Astrocyte (in vitro differentiated cells and primary cell): ENCODE data around the gene KIF1A. TPM values are rescaled to one million over a fixed set of nuclear protein-coding genes. Genes with fewer than 3 reads are reported as not detected.

Experiments used
- DNase-seq: peaks from one replicate; pipeline ENCODE4 v3.0.0-alpha.2; 2010; ENCODE audit warnings: low read depth
- FAIRE-seq: peaks from 2 replicates; lab custom pipeline; 2011; peaks lifted over from hg19 to GRCh38; lab: Jason Lieb, UNC
- H2AFZ ChIP-seq: 2 replicates; pipeline ENCODE4 v1.6.0; 2012; ENCODE audit warnings: low read depth, low read length, inconsistent platforms
- H3K27ac ChIP-seq: 2 replicates; pipeline ENCODE4 v1.5.1; 2011; ENCODE audit warnings: low read depth, low read length, inconsistent platforms
- H3K27me3 ChIP-seq: 2 replicates; pipeline ENCODE4 v1.6.0; 2011; ENCODE audit warnings: low read length, inconsistent platforms; ENCODE audit not compliant: insufficient read depth
- H3K36me3 ChIP-seq: 2 replicates; pipeline ENCODE4 v1.5.1; 2011; ENCODE audit warnings: low read length, inconsistent platforms; ENCODE audit not compliant: insufficient read depth
- H3K4me1 ChIP-seq: 2 replicates; pipeline ENCODE4 v1.5.1; 2011; ENCODE audit warnings: low read length, inconsistent platforms; ENCODE audit not compliant: insufficient read depth
- H3K4me2 ChIP-seq: 2 replicates; pipeline ENCODE4 v1.6.0; 2012; ENCODE audit warnings: low read length, inconsistent platforms
- H3K4me3 ChIP-seq: 2 replicates; pipeline ENCODE4 v1.5.1; 2011; ENCODE audit warnings: low read depth, mild to moderate bottlenecking, low read length, inconsistent platforms; ENCODE audit not compliant: insufficient read depth
- H3K79me2 ChIP-seq: 2 replicates; pipeline ENCODE4 v1.6.0; 2012; ENCODE audit warnings: mild to moderate bottlenecking, low read length, inconsistent platforms; ENCODE audit not compliant: insufficient read depth
- H3K9ac ChIP-seq: 2 replicates; pipeline ENCODE4 v1.6.0; 2012; ENCODE audit warnings: mild to moderate bottlenecking, low read length, inconsistent platforms
- H3K9me3 ChIP-seq: 2 replicates; pipeline ENCODE4 v1.5.1; 2012; ENCODE audit warnings: low read depth, mild to moderate bottlenecking, low read length, inconsistent platforms; ENCODE audit not compliant: insufficient read depth
- H4K20me1 ChIP-seq: 2 replicates; pipeline ENCODE4 v1.6.0; 2012; ENCODE audit warnings: low read length, inconsistent platforms; ENCODE audit not compliant: insufficient read depth
- H3K27ac Mint-ChIP-seq: one replicate; pipeline ENCODE4 v1.8.0; 2021; ENCODE audit warnings: mild to moderate bottlenecking, mixed read lengths; ENCODE audit not compliant: unreplicated experiment
- H3K27me3 Mint-ChIP-seq: one replicate; pipeline ENCODE4 v1.8.0; 2021; ENCODE audit warnings: low read depth, mixed read lengths; ENCODE audit not compliant: unreplicated experiment
- H3K36me3 Mint-ChIP-seq: one replicate; pipeline ENCODE4 v1.8.0; 2021; ENCODE audit warnings: low read depth, mixed read lengths; ENCODE audit not compliant: unreplicated experiment
- H3K4me1 Mint-ChIP-seq: one replicate; pipeline ENCODE4 v1.8.0; 2021; ENCODE audit warnings: low read depth, mixed read lengths; ENCODE audit not compliant: unreplicated experiment
- H3K4me3 Mint-ChIP-seq: one replicate; pipeline ENCODE4 v1.8.0; 2021; ENCODE audit warnings: mild to moderate bottlenecking, moderate library complexity, mixed read lengths; ENCODE audit not compliant: unreplicated experiment
- H3K9me3 Mint-ChIP-seq: one replicate; pipeline ENCODE4 v1.8.0; 2021; ENCODE audit warnings: mild to moderate bottlenecking, mixed read lengths; ENCODE audit not compliant: unreplicated experiment
- CTCF ChIP-seq: IDR thresholded peaks from 2 replicates; pipeline ENCODE4 v1.5.1; 2011; ENCODE audit warnings: low read depth, mild to moderate bottlenecking, inconsistent platforms, low read length, moderate library complexity; ENCODE audit not compliant: insufficient read depth
- EZH2 ChIP-seq: IDR thresholded peaks from 2 replicates; pipeline ENCODE4 v1.6.1; 2012; ENCODE audit warnings: mild to moderate bottlenecking, low read length, inconsistent platforms; ENCODE audit not compliant: insufficient read depth
- total RNA-seq: library from RNA; stranded (reverse); gene quantifications from 2 replicates; pipeline ENCODE4 v1.2.1, GENCODE V29; 2021

KIF1A gene
- total RNA-seq, 1 donor from 2014 or later: 51.2 TPM

GRCh38 chr2:240810199-240810598 lies 9.8 kb downstream of the KIF1A start:
- no peak overlapping the region for H3K4me3 Mint-ChIP-seq

GRCh38 chr2:240809276-240809675 lies 10.7 kb downstream of the KIF1A start:
- H3K27me3 Mint-ChIP-seq: peaks cover 2% of the 10 kb centered on the region
- H3K36me3 ChIP-seq: no peaks in the 10 kb centered on the region
- H3K36me3 Mint-ChIP-seq: peaks cover 10% of the 10 kb centered on the region
- H3K4me1 Mint-ChIP-seq: no peaks in the 10 kb centered on the region
- H3K4me2 ChIP-seq: no peak overlapping the region
- no peak overlapping the region for H3K27ac Mint-ChIP-seq
- H3K4me1 ChIP-seq: no peaks in the 10 kb centered on the region
- H3K9ac ChIP-seq: no peak overlapping the region
- H3K9me3 Mint-ChIP-seq: peaks cover 14% of the 10 kb centered on the region
- H3K27ac ChIP-seq: no peak overlapping the region
- H3K9me3 ChIP-seq: peaks cover 9% of the 10 kb centered on the region
- no peak overlapping the region for H3K4me3 Mint-ChIP-seq
- peaks cover 4% of the 10 kb centered on the region for H3K27me3 ChIP-seq
- H2AFZ ChIP-seq: no peak overlapping the region
- no peaks in the 10 kb centered on the region for H3K79me2 ChIP-seq
- FAIRE-seq (no peak), DNase-seq (no peak)
- TF ChIP-seq EZH2 (no peak), CTCF (no peak)
- no peaks in the 10 kb centered on the region for H4K20me1 ChIP-seq
- no peak overlapping the region for H3K4me3 ChIP-seq

More at GRCh38 chr2:240810199-240810598, 9.8 kb downstream of the KIF1A start:
- Mint-ChIP-seq H3K27me3 (peaks cover 2% of the 10 kb centered on the region), H3K27ac (no peak overlapping the region), H3K36me3 (peaks cover 10% of the 10 kb centered on the region), H3K9me3 (peaks cover 17% of the 10 kb centered on the region), H3K4me1 (no peaks in the 10 kb centered on the region)
- H2AFZ ChIP-seq: no peak overlapping the region
- H3K9me3 ChIP-seq: peaks cover 9% of the 10 kb centered on the region
- FAIRE-seq: no peak
- no peak overlapping the region for H3K4me3 ChIP-seq
- H3K79me2 ChIP-seq: no peaks in the 10 kb centered on the region
- H4K20me1 ChIP-seq: no peaks in the 10 kb centered on the region
- DNase-seq: no peak
- H3K27me3 ChIP-seq: no peaks in the 10 kb centered on the region
- no peaks in the 10 kb centered on the region for H3K36me3 ChIP-seq
- no peak for TF ChIP-seq EZH2
- TF ChIP-seq CTCF: no peak
- no peak overlapping the region for H3K9ac ChIP-seq
- H3K4me2 ChIP-seq: no peak overlapping the region
- H3K4me1 ChIP-seq: no peaks in the 10 kb centered on the region
- no peak overlapping the region for H3K27ac ChIP-seq

GRCh38 chr2:240806459-240806858 lies 13.6 kb downstream of the KIF1A start:
- Histone ChIP-seq H3K4me3 (no peak overlapping the region), H2AFZ (no peak overlapping the region), H3K36me3 (no peaks in the 10 kb centered on the region), H3K9ac (no peak overlapping the region), H4K20me1 (no peaks in the 10 kb centered on the region), H3K27me3 (peaks cover 7% of the 10 kb centered on the region), H3K27ac (no peak overlapping the region), H3K4me1 (no peaks in the 10 kb centered on the region), H3K4me2 (no peak overlapping the region), H3K9me3 (peaks cover 2% of the 10 kb centered on the region), H3K79me2 (no peaks in the 10 kb centered on the region)
- FAIRE-seq: no peak
- Mint-ChIP-seq H3K4me3 (no peak overlapping the region), H3K27me3 (no peaks in the 10 kb centered on the region), H3K27ac (no peak overlapping the region), H3K4me1 (no peaks in the 10 kb centered on the region), H3K9me3 (peaks cover 5% of the 10 kb centered on the region), H3K36me3 (no peaks in the 10 kb centered on the region)
- TF ChIP-seq EZH2: no peak
- no peak for TF ChIP-seq CTCF
- DNase-seq: no peak
